ENCODE measurements around the gene ZNF787. TPM values are rescaled to one million over a fixed set of nuclear protein-coding genes. Genes with fewer than 3 reads are reported as not detected.

Gene ZNF787
- total and polyA plus RNA-seq, 2 of the 13 experiments (the other 11 are each of a cell fraction or from before 2014, with no cell fraction given) = 15.1 to 42.8 TPM

- BruUV-seq (replicated peaks) = no TSS peak
- Histone ChIP-seq H3K79me2 (ENCODE audit: insufficient read depth, low read length) (no peaks in the 10 kb centered on the region), H4K20me1 (ENCODE audit: insufficient read depth, low read length) (no peaks in the 10 kb centered on the region), H3K9ac (ENCODE audit: insufficient read depth, low read depth, low read length) (no peak overlapping the region), H3K27me3 (ENCODE audit: control insufficient read depth in 1 of 2, insufficient read depth in 2 of 2, low read length in 2 of 2) (no peaks in the 10 kb centered on the region), H2AFZ (ENCODE audit: low read length) (no peak overlapping the region), H3K36me3 (replicated peaks in 1 of 2; ENCODE audit: control insufficient read depth in 1 of 2, insufficient read depth in 2 of 2, low read length in 2 of 2) (no peaks in the 10 kb centered on the region), H3K4me2 (ENCODE audit: low read depth, low read length) (0 out of 2 replicates have a peak overlapping the region, but pooled peaks have one; percentile 44), H3K4me1 (ENCODE audit: insufficient read depth, low read length) (peaks cover 38% of the 10 kb centered on the region), H3K27ac (ENCODE audit: extremely low read length, insufficient read depth, low read length) (no peak overlapping the region), H3K4me3 (replicated peaks in 1 of 3; ENCODE audit: insufficient read depth in 1 of 3, low read depth in 2 of 3, low read length in 3 of 3) (no peak overlapping the region), H3K9me3 (ENCODE audit: low read length) (no peaks in the 10 kb centered on the region)
- intact Hi-C loops (cut with micrococcal nuclease; ENCODE audit: unreplicated experiment) = no loop called here
- ChIA-PET CTCF (ENCODE audit: low intra/inter-chr PET ratio, low total read pairs) (no interaction called here), POLR2A (interaction anchor here (1.5 to 2.1 kb wide), 4 partner anchors 9 to 12 kb away, joined by 4 to 11 read pairs (median 7); partner anchors contain the start of genes ZNF444 and ZNF787)
- DNase-seq (ENCODE audit: low spot score) (no peak), ATAC-seq (no peak), FAIRE-seq (no peak)
- TF ChIP-seq ZNF619 (CRISPR knock-in tag; IDR thresholded peaks at IDR 0.05) = no peak
- TF ChIP-seq, protein P1, sequence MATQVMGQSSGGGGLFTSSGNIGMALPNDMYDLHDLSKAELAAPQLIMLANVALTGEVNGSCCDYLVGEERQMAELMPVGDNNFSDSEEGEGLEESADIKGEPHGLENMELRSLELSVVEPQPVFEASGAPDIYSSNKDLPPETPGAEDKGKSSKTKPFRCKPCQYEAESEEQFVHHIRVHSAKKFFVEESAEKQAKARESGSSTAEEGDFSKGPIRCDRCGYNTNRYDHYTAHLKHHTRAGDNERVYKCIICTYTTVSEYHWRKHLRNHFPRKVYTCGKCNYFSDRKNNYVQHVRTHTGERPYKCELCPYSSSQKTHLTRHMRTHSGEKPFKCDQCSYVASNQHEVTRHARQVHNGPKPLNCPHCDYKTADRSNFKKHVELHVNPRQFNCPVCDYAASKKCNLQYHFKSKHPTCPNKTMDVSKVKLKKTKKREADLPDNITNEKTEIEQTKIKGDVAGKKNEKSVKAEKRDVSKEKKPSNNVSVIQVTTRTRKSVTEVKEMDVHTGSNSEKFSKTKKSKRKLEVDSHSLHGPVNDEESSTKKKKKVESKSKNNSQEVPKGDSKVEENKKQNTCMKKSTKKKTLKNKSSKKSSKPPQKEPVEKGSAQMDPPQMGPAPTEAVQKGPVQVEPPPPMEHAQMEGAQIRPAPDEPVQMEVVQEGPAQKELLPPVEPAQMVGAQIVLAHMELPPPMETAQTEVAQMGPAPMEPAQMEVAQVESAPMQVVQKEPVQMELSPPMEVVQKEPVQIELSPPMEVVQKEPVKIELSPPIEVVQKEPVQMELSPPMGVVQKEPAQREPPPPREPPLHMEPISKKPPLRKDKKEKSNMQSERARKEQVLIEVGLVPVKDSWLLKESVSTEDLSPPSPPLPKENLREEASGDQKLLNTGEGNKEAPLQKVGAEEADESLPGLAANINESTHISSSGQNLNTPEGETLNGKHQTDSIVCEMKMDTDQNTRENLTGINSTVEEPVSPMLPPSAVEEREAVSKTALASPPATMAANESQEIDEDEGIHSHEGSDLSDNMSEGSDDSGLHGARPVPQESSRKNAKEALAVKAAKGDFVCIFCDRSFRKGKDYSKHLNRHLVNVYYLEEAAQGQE (IDR thresholded peaks at IDR 0.05; ENCODE audit: borderline replicate concordance in 1 of 2, low read depth in 1 of 2, low read length in 2 of 2) = no peak
- no peak for TF ChIP-seq TEAD2 (CRISPR knock-in tag; IDR thresholded peaks at IDR 0.05)
- in situ Hi-C loops (cut with HindIII; ENCODE audit: extremely low pct_ligation_motif_present, low pct_unique_long_range_greater_than_20kb) = no loop called here
- 92% methylated on average over 8 of the region's 8 CpGs for WGBS (ENCODE audit: low lambda C conversion rate)
Observed at GRCh38 chr19:56131651-56132050, 10.6 kb upstream of the ZNF787 start.

GRCh38 chr19:56130006-56130405, 8.9 kb upstream of the ZNF787 start:
- Histone ChIP-seq H3K4me3 (replicated peaks in 1 of 3; ENCODE audit: insufficient read depth in 1 of 3, low read depth in 2 of 3, low read length in 3 of 3) (no peak overlapping the region), H2AFZ (ENCODE audit: low read length) (no peak overlapping the region), H3K4me2 (ENCODE audit: low read depth, low read length) (no peak overlapping the region), H3K36me3 (replicated peaks in 1 of 2; ENCODE audit: control insufficient read depth in 1 of 2, insufficient read depth in 2 of 2, low read length in 2 of 2) (no peaks in the 10 kb centered on the region), H3K27me3 (ENCODE audit: control insufficient read depth in 1 of 2, insufficient read depth in 2 of 2, low read length in 2 of 2) (no peaks in the 10 kb centered on the region), H3K9me3 (ENCODE audit: low read length) (no peaks in the 10 kb centered on the region), H3K4me1 (ENCODE audit: insufficient read depth, low read length) (peaks cover 40% of the 10 kb centered on the region), H4K20me1 (ENCODE audit: insufficient read depth, low read length) (no peaks in the 10 kb centered on the region), H3K27ac (ENCODE audit: extremely low read length, insufficient read depth, low read length) (no peak overlapping the region), H3K9ac (ENCODE audit: insufficient read depth, low read depth, low read length) (no peak overlapping the region), H3K79me2 (ENCODE audit: insufficient read depth, low read length) (no peaks in the 10 kb centered on the region)
- ATAC-seq = no peak
- no peak for FAIRE-seq
- ChIA-PET POLR2A (no interaction called here), CTCF (ENCODE audit: low intra/inter-chr PET ratio, low total read pairs) (no interaction called here)
- no peak for DNase-seq (ENCODE audit: low spot score)
- no TSS peak for BruUV-seq (replicated peaks)
- in situ Hi-C loops (cut with HindIII; ENCODE audit: extremely low pct_ligation_motif_present, low pct_unique_long_range_greater_than_20kb) (no loop called here), intact Hi-C loops (cut with micrococcal nuclease; ENCODE audit: unreplicated experiment) (no loop called here)
- 69% methylated on average over 7 of the region's 7 CpGs for WGBS (ENCODE audit: low lambda C conversion rate)
- no peak for TF ChIP-seq ZNF746 (CRISPR knock-in tag; IDR thresholded peaks at IDR 0.05)
- no peak for TF ChIP-seq CEBPG (CRISPR knock-in tag; IDR thresholded peaks at IDR 0.05)
- no peak for TF ChIP-seq TFDP1 (CRISPR knock-in tag; IDR thresholded peaks at IDR 0.05; ENCODE audit: borderline replicate concordance)
- no peak for TF ChIP-seq NR2F2 (IDR thresholded peaks at IDR 0.05; ENCODE audit: borderline replicate concordance, low read depth)
- no peak for TF ChIP-seq MYC (CRISPR knock-in tag; IDR thresholded peaks at IDR 0.05; ENCODE audit: borderline replicate concordance)
- TF ChIP-seq TCF12 (IDR thresholded peaks at IDR 0.05) = no peak
- TF ChIP-seq TCF12 (CRISPR knock-in tag; IDR thresholded peaks at IDR 0.05) = no peak
- no peak for TF ChIP-seq ZNF460 (CRISPR knock-in tag; IDR thresholded peaks at IDR 0.05; ENCODE audit: borderline replicate concordance)
- TF ChIP-seq NAIF1 (CRISPR knock-in tag; IDR thresholded peaks at IDR 0.05; ENCODE audit: borderline replicate concordance) = no peak
- TF ChIP-seq BRF2 (CRISPR knock-in tag; IDR thresholded peaks at IDR 0.05) = no peak
- TF ChIP-seq IKZF4 (CRISPR knock-in tag; IDR thresholded peaks at IDR 0.05; ENCODE audit: borderline replicate concordance, low read depth, not compliant biosample characterization) = no peak

All from HepG2 (cell line).